Neural progenitor cell (in vitro differentiated cells): ENCODE data around the gene DTNA. TPM values are rescaled to one million over a fixed set of nuclear protein-coding genes. Genes with fewer than 3 reads are reported as not detected.

Experiments
- DNase-seq: peaks from one replicate; pipeline ENCODE4 v3.0.0-alpha.2; 2016; ENCODE audit warnings: low spot score
- H2AFZ ChIP-seq: fragments of 200-600 bp; sonication (generic); replicated peaks from 2 replicates; pipeline ENCODE4 v1.6.1; 2016; ENCODE audit warnings: antibody characterized with exemption
- H3F3A ChIP-seq: fragments of 200-600 bp; sonication (generic); 2 replicates; pipeline ENCODE4 v1.6.1; 2016; ENCODE audit warnings: antibody characterized with exemption, low read depth
- H3K27ac ChIP-seq: fragments of 200-600 bp; sonication (generic); 2 replicates; pipeline ENCODE4 v1.5.1; 2016; ENCODE audit warnings: mild to moderate bottlenecking
- H3K27me3 ChIP-seq: fragments of 200-600 bp; sonication (generic); 2 replicates; pipeline ENCODE4 v1.6.1; 2016; ENCODE audit warnings: mild to moderate bottlenecking, moderate library complexity
- H3K36me3 ChIP-seq: fragments of 200-600 bp; sonication (generic); 2 replicates; pipeline ENCODE4 v1.5.1; 2016
- H3K4me1 ChIP-seq: fragments of 200-600 bp; sonication (generic); 2 replicates; pipeline ENCODE4 v1.6.1; 2016; ENCODE audit warnings: mixed run types
- H3K4me2 ChIP-seq: fragments of 200-600 bp; sonication (generic); 2 replicates; pipeline ENCODE4 v1.6.1; 2016
- H3K4me3 ChIP-seq: fragments of 200-600 bp; sonication (generic); 2 replicates; pipeline ENCODE4 v1.5.1; 2016
- H3K79me2 ChIP-seq: fragments of 200-600 bp; sonication (generic); 2 replicates; pipeline ENCODE4 v1.6.1; 2016; ENCODE audit warnings: low read depth
- H3K9ac ChIP-seq: fragments of 200-600 bp; sonication (generic); 2 replicates; pipeline ENCODE4 v1.6.1; 2016
- H3K9me3 ChIP-seq: fragments of 200-600 bp; sonication (generic); 2 replicates; pipeline ENCODE4 v1.5.1; 2016; ENCODE audit warnings: low read depth
- H4K20me1 ChIP-seq: fragments of 200-600 bp; sonication (generic); 2 replicates; pipeline ENCODE4 v1.6.1; 2016; ENCODE audit warnings: low read depth
- H3K27ac Mint-ChIP-seq: 3 replicates; pipeline ENCODE4 v1.8.0; 2021; ENCODE audit warnings: mixed read lengths
- H3K27me3 Mint-ChIP-seq: 2 replicates; pipeline ENCODE4 v1.8.0; 2022; ENCODE audit warnings: low read depth, mild to moderate bottlenecking, inconsistent platforms, moderate library complexity, mixed read lengths; ENCODE audit not compliant: insufficient read depth
- H3K36me3 Mint-ChIP-seq: 3 replicates; pipeline ENCODE4 v1.8.0; 2021; ENCODE audit warnings: mixed read lengths
- H3K4me1 Mint-ChIP-seq: 3 replicates; pipeline ENCODE4 v1.8.0; 2021; ENCODE audit warnings: mixed read lengths
- H3K4me3 Mint-ChIP-seq: 3 replicates; pipeline ENCODE4 v1.8.0; 2021; ENCODE audit warnings: mild to moderate bottlenecking, moderate library complexity, mixed read lengths
- H3K9me3 Mint-ChIP-seq: 3 replicates; pipeline ENCODE4 v1.8.0; 2020; ENCODE audit warnings: mixed read lengths
- EZH2 ChIP-seq: fragments of 200-600 bp; sonication (generic); IDR thresholded peaks from 2 replicates; pipeline ENCODE4 v1.6.1; 2017; ENCODE audit warnings: antibody characterized with exemption, mild to moderate bottlenecking, moderate library complexity
- EZH2phosphoT487 ChIP-seq: fragments of 200-600 bp; sonication (generic); IDR thresholded peaks from 2 replicates; pipeline ENCODE4 v1.6.1; 2017; ENCODE audit warnings: antibody characterized with exemption
- total RNA-seq: library from RNA; depleted of rRNA; stranded (reverse); fragments of >200 nt; gene quantifications from 2 replicates; pipeline ENCODE4 v1.2.3, GENCODE V29; 2015; ENCODE audit warnings: low replicate concordance
- TF ChIP-seq, protein P1 (sequence below): fragments of 200-600 bp; sonication (generic); IDR thresholded peaks from 2 replicates; pipeline ENCODE4 v1.5.1; 2017; ENCODE audit warnings: antibody characterized with exemption, mild to moderate bottlenecking

Gene DTNA
- total RNA-seq, 1 donor from 2014 or later, result 15.0 TPM

GRCh38 chr18:34697891-34698290, 12.2 kb upstream of the DTNA start:
- no peaks in the 10 kb centered on the region for H3F3A ChIP-seq
- DNase-seq, result no peak
- peaks cover 4% of the 10 kb centered on the region for H3K27me3 Mint-ChIP-seq
- peak overlapping the region; percentile 50 for H2AFZ ChIP-seq
- no peak overlapping the region for H3K9ac ChIP-seq
- H3K4me1 Mint-ChIP-seq, result peaks cover 31% of the 10 kb centered on the region
- H3K36me3 ChIP-seq, result no peaks in the 10 kb centered on the region
- peaks cover 8% of the 10 kb centered on the region for H3K9me3 Mint-ChIP-seq
- no peaks in the 10 kb centered on the region for H3K27me3 ChIP-seq
- H3K4me3 ChIP-seq, result no peak overlapping the region
- no peaks in the 10 kb centered on the region for H3K79me2 ChIP-seq
- no peak overlapping the region for H3K27ac ChIP-seq
- no peaks in the 10 kb centered on the region for H3K4me1 ChIP-seq
- H3K9me3 ChIP-seq, result no peaks in the 10 kb centered on the region
- no peaks in the 10 kb centered on the region for H4K20me1 ChIP-seq
- TF ChIP-seq EZH2phosphoT487, result no peak
- TF ChIP-seq, protein P1, sequence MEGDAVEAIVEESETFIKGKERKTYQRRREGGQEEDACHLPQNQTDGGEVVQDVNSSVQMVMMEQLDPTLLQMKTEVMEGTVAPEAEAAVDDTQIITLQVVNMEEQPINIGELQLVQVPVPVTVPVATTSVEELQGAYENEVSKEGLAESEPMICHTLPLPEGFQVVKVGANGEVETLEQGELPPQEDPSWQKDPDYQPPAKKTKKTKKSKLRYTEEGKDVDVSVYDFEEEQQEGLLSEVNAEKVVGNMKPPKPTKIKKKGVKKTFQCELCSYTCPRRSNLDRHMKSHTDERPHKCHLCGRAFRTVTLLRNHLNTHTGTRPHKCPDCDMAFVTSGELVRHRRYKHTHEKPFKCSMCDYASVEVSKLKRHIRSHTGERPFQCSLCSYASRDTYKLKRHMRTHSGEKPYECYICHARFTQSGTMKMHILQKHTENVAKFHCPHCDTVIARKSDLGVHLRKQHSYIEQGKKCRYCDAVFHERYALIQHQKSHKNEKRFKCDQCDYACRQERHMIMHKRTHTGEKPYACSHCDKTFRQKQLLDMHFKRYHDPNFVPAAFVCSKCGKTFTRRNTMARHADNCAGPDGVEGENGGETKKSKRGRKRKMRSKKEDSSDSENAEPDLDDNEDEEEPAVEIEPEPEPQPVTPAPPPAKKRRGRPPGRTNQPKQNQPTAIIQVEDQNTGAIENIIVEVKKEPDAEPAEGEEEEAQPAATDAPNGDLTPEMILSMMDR, result no peak
- TF ChIP-seq EZH2, result no peak
- H3K36me3 Mint-ChIP-seq, result peaks cover 4% of the 10 kb centered on the region
- no peak overlapping the region for H3K27ac Mint-ChIP-seq
- no peak overlapping the region for H3K4me3 Mint-ChIP-seq
- H3K4me2 ChIP-seq, result no peak overlapping the region

DNA sequence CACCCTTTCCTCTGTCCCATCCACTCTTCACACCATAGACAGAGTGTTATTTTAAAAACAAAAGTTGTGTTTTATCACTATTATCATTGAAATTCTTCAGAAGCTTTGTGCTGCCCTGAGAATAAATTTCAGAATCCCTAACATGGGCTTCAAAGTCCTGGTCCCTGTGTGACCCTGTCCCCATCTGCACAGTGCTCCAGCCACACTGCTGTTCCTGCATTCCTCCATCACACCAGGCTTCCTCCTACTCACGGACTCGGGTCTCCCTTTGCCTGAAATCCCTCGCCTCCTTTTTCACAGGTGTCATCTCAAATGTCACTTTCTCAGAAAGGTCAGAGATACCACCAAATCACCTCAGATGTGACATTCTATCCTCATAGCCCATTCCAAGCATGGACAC, 8.2 kb upstream of the DTNA start:
- H3F3A ChIP-seq, result no peaks in the 10 kb centered on the region
- H3K4me3 ChIP-seq, result no peak overlapping the region
- Mint-ChIP-seq H3K36me3 (peaks cover 4% of the 10 kb centered on the region), H3K27me3 (peaks cover 4% of the 10 kb centered on the region), H3K4me3 (no peak overlapping the region), H3K9me3 (peaks cover 8% of the 10 kb centered on the region), H3K27ac (no peak overlapping the region), H3K4me1 (peaks cover 13% of the 10 kb centered on the region)
- no peak overlapping the region for H2AFZ ChIP-seq
- peaks cover 5% of the 10 kb centered on the region for H3K4me1 ChIP-seq
- H4K20me1 ChIP-seq, result no peaks in the 10 kb centered on the region
- H3K27me3 ChIP-seq, result no peaks in the 10 kb centered on the region
- no peaks in the 10 kb centered on the region for H3K9me3 ChIP-seq
- no peak overlapping the region for H3K4me2 ChIP-seq
- no peaks in the 10 kb centered on the region for H3K36me3 ChIP-seq
- TF ChIP-seq, protein P1, result no peak
- no peak for TF ChIP-seq EZH2phosphoT487
- TF ChIP-seq EZH2, result no peak
- DNase-seq, result no peak
- H3K9ac ChIP-seq, result no peak overlapping the region
- H3K27ac ChIP-seq, result no peak overlapping the region
- no peaks in the 10 kb centered on the region for H3K79me2 ChIP-seq

GRCh38 chr18:34702814-34703213, 7.3 kb upstream of the DTNA start:
- H3K27me3 Mint-ChIP-seq, result peaks cover 3% of the 10 kb centered on the region
- H4K20me1 ChIP-seq, result no peaks in the 10 kb centered on the region
- no peaks in the 10 kb centered on the region for H3K27me3 ChIP-seq
- DNase-seq, result no peak
- peaks cover 13% of the 10 kb centered on the region for H3K4me1 ChIP-seq
- no peak overlapping the region for H3K4me2 ChIP-seq
- H3K9ac ChIP-seq, result no peak overlapping the region
- no peak overlapping the region for H3K4me3 ChIP-seq
- H3K27ac ChIP-seq, result no peak overlapping the region
- no peaks in the 10 kb centered on the region for H3F3A ChIP-seq
- H3K9me3 Mint-ChIP-seq, result peaks cover 8% of the 10 kb centered on the region
- H2AFZ ChIP-seq, result no peak overlapping the region
- H3K79me2 ChIP-seq, result no peaks in the 10 kb centered on the region
- TF ChIP-seq, protein P1, result no peak
- TF ChIP-seq EZH2phosphoT487 (no peak), EZH2 (no peak)
- no peak overlapping the region for H3K4me3 Mint-ChIP-seq
- peaks cover 2% of the 10 kb centered on the region for H3K36me3 Mint-ChIP-seq
- H3K27ac Mint-ChIP-seq, result no peak overlapping the region
- no peaks in the 10 kb centered on the region for H3K9me3 ChIP-seq
- no peaks in the 10 kb centered on the region for H3K36me3 ChIP-seq
- H3K4me1 Mint-ChIP-seq, result peaks cover 13% of the 10 kb centered on the region
